Activated CD4-positive, alpha-beta T cell treated with anti-CD3 and anti-CD28 coated beads for 36 hours (primary cell): ENCODE results near the gene CEACAM3. TPM values are rescaled to one million over a fixed set of nuclear protein-coding genes. Genes with fewer than 3 reads are reported as not detected.
"Not testable (repeated sequence)": the region's sequence is repeated elsewhere in the genome, so short reads cannot be mapped to it uniquely, and the experiment has no call there.

Experiments
- ATAC-seq: fragments of 200-7000 bp; cut with Tn5 transposase; one replicate; pipeline ENCODE4 v1.10.0; 2021; ENCODE audit warnings: mild to moderate bottlenecking, moderate library complexity
- CTCF ChIA-PET: fragments of 350-600 bp; sonication (Branson Sonifier 250); formaldehyde crosslinking; loops from one replicate; lab custom pipeline; 2021; ENCODE audit warnings: antibody characterized with exemption; lab: Charles Lee
- POLR2A ChIA-PET: fragments of 350-600 bp; sonication (Branson Sonifier 250); formaldehyde crosslinking; loops from one replicate; lab custom pipeline; 2021; ENCODE audit warnings: antibody characterized with exemption, inconsistent platforms; lab: Charles Lee
- DNase-seq: peaks from one replicate; pipeline ENCODE4 v3.0.0-alpha.2; 2020
- H3K27ac Mint-ChIP-seq: one replicate; pipeline ENCODE4 v1.8.0; 2021; ENCODE audit warnings: mixed read lengths
- H3K27me3 Mint-ChIP-seq: one replicate; pipeline ENCODE4 v1.8.0; 2021; ENCODE audit warnings: mixed read lengths
- H3K36me3 Mint-ChIP-seq: one replicate; pipeline ENCODE4 v1.8.0; 2021; ENCODE audit warnings: low read depth, mixed read lengths
- H3K4me1 Mint-ChIP-seq: one replicate; pipeline ENCODE4 v1.8.0; 2021; ENCODE audit warnings: mixed read lengths
- H3K4me3 Mint-ChIP-seq: one replicate; pipeline ENCODE4 v1.8.0; 2021; ENCODE audit warnings: mild to moderate bottlenecking, moderate library complexity, mixed read lengths
- H3K9me3 Mint-ChIP-seq: one replicate; pipeline ENCODE4 v1.8.0; 2021; ENCODE audit warnings: low read depth, mixed read lengths
- intact Hi-C, 2 experiments: fragments of 100-400 bp; cut with DNase I in 1 of 2; cut with micrococcal nuclease in 1 of 2; formaldehyde crosslinking; loops; one replicate each; pipeline versions ENCODE4 v1.14.2 to v1.15.1; 2022 to 2024; cut with DNase I, micrococcal nuclease
- total RNA-seq, 2 experiments: library from RNA; stranded (reverse); gene quantifications; one replicate each; pipeline ENCODE4 v1.2.3, GENCODE V29; 2021

Gene CEACAM3
- total RNA-seq, 2 experiments from 2014 or later, result not detected

- no peaks in the 10 kb centered on the region for H3K9me3 Mint-ChIP-seq
- ATAC-seq, result no peak
- intact Hi-C loops, result loop anchor here (2.0 to 10.0 kb wide), 2 partner anchors 15 to 175 kb away; no protein-coding TSS in a partner anchor
- H3K27me3 Mint-ChIP-seq, result peaks cover 47% of the 10 kb centered on the region
- H3K27ac Mint-ChIP-seq, result no peak overlapping the region
- no peaks in the 10 kb centered on the region for H3K36me3 Mint-ChIP-seq
- peaks cover 23% of the 10 kb centered on the region for H3K4me1 Mint-ChIP-seq
- ChIA-PET CTCF (interaction anchor here (0.8 to 9.7 kb wide), 6 partner anchors 11 to 128 kb away, joined by 3 to 98 read pairs (median 4); partner anchors contain the start of genes CEACAM3 and CEACAM6), POLR2A (no interaction called here)
- DNase-seq, result no peak
- no peak overlapping the region for H3K4me3 Mint-ChIP-seq
Observed at GRCh38 chr19:41769608-41770007, 26.8 kb upstream of the CEACAM3 start.

GRCh38 chr19:41771410-41771809 is 25.0 kb upstream of the CEACAM3 start:
- H3K27me3 Mint-ChIP-seq, result peaks cover 49% of the 10 kb centered on the region
- ATAC-seq, result peak; percentile 43

GRCh38 chr19:41774515-41774980 is 21.8 kb upstream of the CEACAM3 start:
- POLR2A ChIA-PET, result interaction anchor here (0.6 kb wide), 1 partner anchor 14 kb away, joined by 3 read pairs; no protein-coding TSS in a partner anchor
- no peaks in the 10 kb centered on the region for H3K36me3 Mint-ChIP-seq
- CTCF ChIA-PET, result interaction anchor here (0.7 to 9.7 kb wide), 5 partner anchors 11 to 133 kb away, joined by 3 to 98 read pairs (median 3); partner anchors contain the start of gene CEACAM6
- peak overlapping the region; percentile 1 for H3K27ac Mint-ChIP-seq
- ATAC-seq (peak; percentile 83), DNase-seq (peak; percentile 67)
- H3K27me3 Mint-ChIP-seq, result peaks cover 61% of the 10 kb centered on the region
- H3K9me3 Mint-ChIP-seq, result no peaks in the 10 kb centered on the region
- peaks cover 33% of the 10 kb centered on the region for H3K4me1 Mint-ChIP-seq
- intact Hi-C loops, result loop anchor here in 1 of 2 experiments (1.0 to 10.0 kb wide), 2 partner anchors 34 to 170 kb away; no protein-coding TSS in a partner anchor
- no peak overlapping the region for H3K4me3 Mint-ChIP-seq

More at GRCh38 chr19:41771410-41771809, 25.0 kb upstream of the CEACAM3 start:
- no peak for DNase-seq
- Mint-ChIP-seq H3K4me1 (peaks cover 33% of the 10 kb centered on the region), H3K36me3 (no peaks in the 10 kb centered on the region), H3K9me3 (no peaks in the 10 kb centered on the region), H3K4me3 (no peak overlapping the region), H3K27ac (no peak overlapping the region)
- POLR2A ChIA-PET, result interaction anchor here (0.5 kb wide), 1 partner anchor 18 kb away, joined by 6 read pairs; no protein-coding TSS in a partner anchor
- CTCF ChIA-PET, result interaction anchor here (0.7 to 9.7 kb wide), 8 partner anchors 9 to 130 kb away, joined by 3 to 98 read pairs (median 6); partner anchors contain the start of gene CEACAM6
- intact Hi-C loops, result loop anchor here (2.0 to 10.0 kb wide), 2 partner anchors 13 to 173 kb away; no protein-coding TSS in a partner anchor

GRCh38 chr19:41776700-41777099 is 19.7 kb upstream of the CEACAM3 start:
- POLR2A ChIA-PET, result no interaction called here

GRCh38 chr19:41783612-41784011 is 12.8 kb upstream of the CEACAM3 start:
- intact Hi-C loops, result loop anchor here (2.0 kb wide), 2 partner anchors 13 to 77 kb away; no protein-coding TSS in a partner anchor
- no peak for ATAC-seq
- DNase-seq, result no peak
- POLR2A ChIA-PET, result no interaction called here
- H3K36me3 Mint-ChIP-seq, result no peaks in the 10 kb centered on the region
- no peaks in the 10 kb centered on the region for H3K9me3 Mint-ChIP-seq
- CTCF ChIA-PET, result interaction anchor here (0.7 to 5.6 kb wide), 5 partner anchors 11 to 213 kb away, joined by 3 to 115 read pairs (median 6); partner anchors contain the start of genes CEACAM3 and CEACAM6
- peaks cover 17% of the 10 kb centered on the region for H3K4me1 Mint-ChIP-seq
- H3K27me3 Mint-ChIP-seq, result peaks cover 64% of the 10 kb centered on the region
- H3K27ac Mint-ChIP-seq, result no peak overlapping the region
- H3K4me3 Mint-ChIP-seq, result no peak overlapping the region

More at GRCh38 chr19:41776700-41777099, 19.7 kb upstream of the CEACAM3 start:
- Mint-ChIP-seq H3K27ac (no peak overlapping the region), H3K36me3 (no peaks in the 10 kb centered on the region), H3K4me1 (peaks cover 33% of the 10 kb centered on the region), H3K4me3 (no peak overlapping the region), H3K27me3 (peaks cover 65% of the 10 kb centered on the region), H3K9me3 (no peaks in the 10 kb centered on the region)
- CTCF ChIA-PET, result interaction anchor here (0.7 to 9.7 kb wide), 5 partner anchors 9 to 258 kb away, joined by 3 to 98 read pairs (median 7); partner anchors contain the start of gene CEACAM6
- intact Hi-C loops, result loop anchor here in 1 of 2 experiments (10.0 kb wide), 1 partner anchor 168 kb away; no protein-coding TSS in a partner anchor
- DNase-seq, result no peak
- no peak for ATAC-seq

GRCh38 chr19:41784312-41784711 is 12.1 kb upstream of the CEACAM3 start:
- H3K27ac Mint-ChIP-seq, result no peak overlapping the region
- intact Hi-C loops, result loop anchor here (2.0 kb wide), 2 partner anchors 14 to 78 kb away; no protein-coding TSS in a partner anchor
- H3K36me3 Mint-ChIP-seq, result no peaks in the 10 kb centered on the region
- H3K27me3 Mint-ChIP-seq, result peaks cover 60% of the 10 kb centered on the region
- ATAC-seq, result no peak
- POLR2A ChIA-PET, result no interaction called here
- H3K4me3 Mint-ChIP-seq, result no peak overlapping the region
- no peaks in the 10 kb centered on the region for H3K9me3 Mint-ChIP-seq
- DNase-seq, result no peak
- CTCF ChIA-PET, result interaction anchor here (0.6 to 5.6 kb wide), 15 partner anchors 8 to 213 kb away, joined by 3 to 115 read pairs (median 4); partner anchors contain the start of genes CEACAM3 and CEACAM6
- H3K4me1 Mint-ChIP-seq, result peaks cover 17% of the 10 kb centered on the region

- DNase-seq (no peak), ATAC-seq (no peak)
- intact Hi-C loops, result loop anchor here (1.0 to 5.0 kb wide), 4 partner anchors 14 to 142 kb away; no protein-coding TSS in a partner anchor
- ChIA-PET CTCF (interaction anchor here (0.5 to 5.6 kb wide), 18 partner anchors 8 to 172 kb away, joined by 3 to 115 read pairs (median 4); partner anchors contain the start of genes CEACAM3 and CEACAM6), POLR2A (no interaction called here)
- Mint-ChIP-seq H3K27ac (no peak overlapping the region), H3K36me3 (no peaks in the 10 kb centered on the region), H3K4me3 (no peak overlapping the region), H3K4me1 (peaks cover 17% of the 10 kb centered on the region), H3K9me3 (no peaks in the 10 kb centered on the region), H3K27me3 (peaks cover 57% of the 10 kb centered on the region)
Observed at GRCh38 chr19:41784743-41785142, 11.6 kb upstream of the CEACAM3 start.

GRCh38 chr19:41785653-41786052 is 10.7 kb upstream of the CEACAM3 start:
- CTCF ChIA-PET, result interaction anchor here (0.7 to 5.6 kb wide), 13 partner anchors 9 to 308 kb away, joined by 3 to 115 read pairs (median 6); partner anchors contain the start of genes CEACAM3 and CEACAM6
- H3K27ac Mint-ChIP-seq, result no peak overlapping the region
- peaks cover 51% of the 10 kb centered on the region for H3K27me3 Mint-ChIP-seq
- intact Hi-C loops, result loop anchor here (1.0 to 5.0 kb wide), 4 partner anchors 15 to 143 kb away; no protein-coding TSS in a partner anchor
- H3K36me3 Mint-ChIP-seq, result no peaks in the 10 kb centered on the region
- POLR2A ChIA-PET, result no interaction called here
- H3K4me1 Mint-ChIP-seq, result peaks cover 17% of the 10 kb centered on the region
- DNase-seq (peak; percentile 85), ATAC-seq (peak; percentile 95)
- no peak overlapping the region for H3K4me3 Mint-ChIP-seq
- H3K9me3 Mint-ChIP-seq, result no peaks in the 10 kb centered on the region

GRCh38 chr19:41787055-41787454 is 9.3 kb upstream of the CEACAM3 start:
- Mint-ChIP-seq H3K9me3 (no peaks in the 10 kb centered on the region), H3K27ac (no peak overlapping the region), H3K4me3 (no peak overlapping the region), H3K36me3 (no peaks in the 10 kb centered on the region), H3K4me1 (peaks cover 17% of the 10 kb centered on the region), H3K27me3 (peaks cover 49% of the 10 kb centered on the region)
- CTCF ChIA-PET, result interaction anchor here (0.6 to 5.6 kb wide), 6 partner anchors 8 to 45 kb away, joined by 3 to 115 read pairs (median 4); partner anchors contain the start of genes CEACAM3 and CEACAM6
- intact Hi-C loops, result loop anchor here in 1 of 2 experiments (5.0 kb wide), 1 partner anchor 145 kb away; no protein-coding TSS in a partner anchor
- POLR2A ChIA-PET, result interaction anchor here (0.7 kb wide), 1 partner anchor 72 kb away, joined by 3 read pairs; no protein-coding TSS in a partner anchor
- ATAC-seq (no peak), DNase-seq (no peak)

GRCh38 chr19:41788518-41788917 is 7.9 kb upstream of the CEACAM3 start:
- intact Hi-C loops, result loop anchor here in 1 of 2 experiments (5.0 kb wide), 1 partner anchor 146 kb away; no protein-coding TSS in a partner anchor

More at GRCh38 chr19:41788518-41788917, 7.9 kb upstream of the CEACAM3 start:
- H3K27ac Mint-ChIP-seq, DNase-seq, ATAC-seq, H3K36me3 Mint-ChIP-seq, H3K9me3 Mint-ChIP-seq, H3K4me3 Mint-ChIP-seq: not testable (repeated sequence)
- peaks cover 52% of the 10 kb centered on the region for H3K27me3 Mint-ChIP-seq
- ChIA-PET CTCF (interaction anchor here (7.8 kb wide), 1 partner anchor 35 kb away, joined by 88 read pairs; the partner anchor contains the start of gene CEACAM6), POLR2A (interaction anchor here (0.6 kb wide), 1 partner anchor 14 kb away, joined by 3 read pairs; no protein-coding TSS in a partner anchor)
- peaks cover 17% of the 10 kb centered on the region for H3K4me1 Mint-ChIP-seq
